Femur (tissue), 1 donor: ENCODE results near the gene KIF1A.
A peak's percentile ranks its signal among the peaks of the same experiment; 100 is the strongest.

Experiments used
- DNase-seq: peaks from one replicate; pipeline ENCODE4 v3.0.0-alpha.2; 2017

The KIF1A gene

GRCh38 chr2:240819858-240820606, at the start of gene KIF1A:
KIF1A (minus strand) TSS chr2:240820219; CDS start chr2:240797752, 22,467 bp downstream.
- peak; percentile 52 for DNase-seq

- no peak for DNase-seq
These were observed 49.3 kb upstream of the KIF1A start for GRCh38 chr2:240869109-240869955.

GRCh38 chr2:240868286-240869108, 48.5 kb upstream of the KIF1A start, which contains the start of gene AGXT:
AGXT (plus strand) TSS chr2:240868824; CDS start chr2:240868866, 42 bp downstream.
- no peak for DNase-seq

- DNase-seq: no peak
These were observed 45.4 kb upstream of the KIF1A start for GRCh38 chr2:240865391-240865790.

- no peak for DNase-seq
These were observed 44.5 kb upstream of the KIF1A start for GRCh38 chr2:240864475-240864874.

GRCh38 chr2:240861547-240861946, 41.5 kb upstream of the KIF1A start:
- no peak for DNase-seq

GRCh38 chr2:240858871-240859270, 38.9 kb upstream of the KIF1A start:
- no peak for DNase-seq

GRCh38 chr2:240858321-240858720, 38.3 kb upstream of the KIF1A start:
- DNase-seq: no peak

- DNase-seq: no peak
These were observed 37.3 kb upstream of the KIF1A start for GRCh38 chr2:240857039-240858008.

- no peak for DNase-seq
These were observed 36.3 kb upstream of the KIF1A start for GRCh38 chr2:240856151-240856980.

GRCh38 chr2:240855670-240856069, 35.7 kb upstream of the KIF1A start:
- no peak for DNase-seq

GRCh38 chr2:240852671-240853314, 32.8 kb upstream of the KIF1A start:
- DNase-seq: no peak

GRCh38 chr2:240851078-240851991, 31.3 kb upstream of the KIF1A start:
- DNase-seq: peak; percentile 89

- no peak for DNase-seq
These were observed 30.7 kb upstream of the KIF1A start for GRCh38 chr2:240850756-240851077.

- no peak for DNase-seq
These were observed 30.0 kb upstream of the KIF1A start for GRCh38 chr2:240850026-240850425.

GRCh38 chr2:240848900-240849680, 29.1 kb upstream of the KIF1A start:
- no peak for DNase-seq

GRCh38 chr2:240847817-240848216, 27.8 kb upstream of the KIF1A start:
- no peak for DNase-seq

GRCh38 chr2:240846873-240847595, 27.0 kb upstream of the KIF1A start:
- no peak for DNase-seq
